Amniotic epithelial cell (primary cell): Measurements from ENCODE around the gene ZSCAN22.
A peak's percentile ranks its signal among the peaks of the same experiment; 100 is the strongest.
"Not testable (repeated sequence)": the region's sequence is repeated elsewhere in the genome, so short reads cannot be mapped to it uniquely, and the experiment has no call there.

Experiments used
- DNase-seq: peaks from one replicate; pipeline ENCODE4 v3.0.0-alpha.2; 2010; ENCODE audit warnings: low read depth

The ZSCAN22 gene

GRCh38 chr19:58318297-58318696 lies 8.5 kb upstream of the ZSCAN22 start:
- DNase-seq, result no peak

DNA sequence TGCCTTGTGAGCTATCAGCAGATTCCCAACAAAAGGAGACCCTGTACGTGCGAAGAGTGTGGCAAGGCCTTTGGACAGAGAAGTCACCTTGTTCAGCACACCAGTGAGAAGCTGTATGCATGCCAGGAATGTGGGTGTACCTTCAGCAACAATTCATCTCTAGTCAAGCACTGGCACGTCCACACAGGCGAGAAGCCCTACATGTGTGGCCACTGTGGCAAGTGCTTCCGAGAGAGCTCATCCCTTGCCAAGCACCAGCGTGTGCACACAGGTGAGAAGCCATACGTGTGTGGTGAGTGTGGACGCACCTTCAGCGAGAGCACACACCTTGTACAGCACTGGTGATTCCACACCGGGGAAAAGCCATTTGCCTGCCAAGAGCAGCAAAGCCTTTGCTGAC lies 7.6 kb upstream of the ZSCAN22 start:
- no peak for DNase-seq

DNA sequence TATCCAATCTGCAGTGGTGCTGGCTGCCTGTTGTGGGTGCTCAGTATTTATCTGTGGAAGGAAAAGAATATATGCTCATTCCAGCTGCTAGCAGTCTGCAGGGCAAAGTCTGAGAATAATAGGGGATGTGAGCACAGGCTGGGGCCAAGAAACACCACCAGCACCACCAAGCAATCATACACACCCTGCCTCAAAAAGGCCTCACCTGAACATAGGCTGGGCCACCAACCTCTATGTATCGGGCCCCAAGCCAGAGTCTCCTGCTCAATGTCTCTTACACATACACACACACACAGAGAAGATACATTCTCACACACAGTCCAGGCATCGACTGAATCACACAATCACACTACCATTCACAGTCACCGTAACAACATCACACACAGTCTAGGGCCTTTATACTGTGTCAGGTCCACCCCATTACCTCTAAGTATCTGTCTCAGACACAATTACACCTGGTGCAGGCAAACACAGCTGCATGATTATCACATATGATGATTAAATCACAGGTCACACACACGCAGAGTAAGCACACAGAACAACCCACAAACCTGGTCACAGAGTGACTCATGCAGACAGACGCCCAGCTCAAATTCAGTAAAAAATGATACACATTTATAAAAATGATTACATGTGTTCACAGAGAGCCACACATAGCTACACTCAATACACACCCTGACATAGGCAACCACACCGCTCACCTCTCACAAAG lies 1.3 kb upstream of the ZSCAN22 start:
- DNase-seq, result peak; percentile 16

- no peak for DNase-seq
Observed at GRCh38 chr19:58326501-58326913, 287 bp upstream of the ZSCAN22 start.

DNA sequence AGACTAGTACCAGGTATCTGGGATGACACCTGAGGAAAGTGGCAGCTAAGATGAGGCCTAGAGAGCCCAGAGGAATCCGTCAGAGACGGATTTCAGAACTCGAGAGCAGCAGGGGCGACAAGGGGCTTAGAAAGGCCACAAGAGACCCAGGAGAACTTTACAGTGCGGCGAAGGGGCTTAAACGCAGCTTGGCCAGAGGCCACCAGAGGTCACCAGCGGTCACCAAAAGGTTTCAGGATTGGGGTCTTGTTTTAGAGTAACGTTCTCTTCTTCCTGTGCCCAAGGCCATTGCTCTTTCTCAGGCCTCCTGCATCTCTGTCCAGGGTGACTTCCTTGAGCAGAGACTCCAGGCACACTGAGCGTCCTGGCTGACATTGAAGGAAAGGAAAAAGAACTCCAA lies 2.2 kb downstream of the ZSCAN22 start:
- no peak for DNase-seq

DNA sequence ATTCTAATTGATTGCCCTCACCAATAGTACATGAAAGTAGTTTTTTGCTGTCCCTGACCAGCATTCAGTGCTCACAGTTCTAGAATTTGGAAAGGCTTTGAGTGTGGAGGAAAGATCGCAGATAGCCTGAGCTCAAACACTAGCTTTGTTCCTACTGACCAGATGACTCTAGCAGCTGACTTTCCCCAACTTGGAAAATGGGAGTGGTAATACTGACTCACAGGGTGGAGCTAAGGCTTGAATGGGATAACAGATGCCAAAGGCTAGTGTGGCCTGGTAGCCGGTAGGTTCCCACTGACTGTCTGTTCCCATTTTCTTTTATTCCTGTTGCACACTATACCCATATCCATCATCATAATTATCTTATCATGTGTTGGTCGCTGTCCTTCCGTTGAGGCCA lies 3.7 kb downstream of the ZSCAN22 start:
- peak; percentile 64 for DNase-seq

GRCh38 chr19:58332697-58333096 lies 5.9 kb downstream of the ZSCAN22 start:
- no peak for DNase-seq

DNA sequence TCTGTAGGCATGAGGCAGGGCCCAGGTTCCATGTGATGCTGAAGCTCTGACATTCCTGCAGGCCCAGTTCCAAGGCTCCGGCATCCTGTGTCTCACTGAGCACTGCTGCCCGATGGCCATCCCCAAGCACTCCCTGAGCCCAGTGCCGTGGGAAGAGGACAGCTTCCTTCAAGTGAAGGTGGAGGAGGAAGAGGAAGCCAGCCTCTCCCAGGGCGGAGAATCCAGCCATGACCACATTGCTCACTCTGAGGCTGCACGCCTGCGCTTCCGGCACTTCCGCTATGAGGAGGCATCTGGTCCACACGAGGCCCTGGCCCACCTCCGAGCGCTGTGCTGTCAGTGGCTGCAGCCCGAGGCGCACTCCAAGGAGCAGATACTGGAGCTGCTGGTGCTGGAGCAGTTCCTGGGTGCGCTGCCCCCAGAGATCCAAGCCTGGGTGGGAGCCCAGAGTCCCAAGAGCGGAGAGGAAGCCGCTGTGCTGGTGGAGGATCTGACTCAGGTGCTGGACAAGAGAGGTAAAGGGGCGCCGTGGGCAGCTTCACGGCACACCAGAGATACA lies 8.0 kb downstream of the ZSCAN22 start:
- no peak for DNase-seq

DNA sequence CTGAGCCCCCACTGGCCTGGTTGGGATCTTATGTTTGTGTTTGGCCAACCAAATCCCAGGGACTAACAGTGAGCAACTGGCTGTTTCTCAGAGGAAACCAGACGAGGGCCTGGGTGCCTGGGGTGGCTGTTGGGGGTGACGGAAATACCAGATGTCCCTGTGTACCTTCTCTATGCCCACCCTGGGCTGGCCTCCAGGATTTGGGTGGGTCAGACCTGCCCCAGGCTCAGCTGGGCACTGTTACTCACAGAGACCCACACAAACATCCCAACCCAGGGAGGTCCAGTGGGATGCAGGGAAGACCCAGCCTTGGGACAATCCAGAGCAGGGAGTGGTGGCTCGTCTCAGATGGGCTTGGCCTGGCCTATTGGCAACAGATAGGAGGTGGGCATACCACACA lies 8.8 kb downstream of the ZSCAN22 start:
- DNase-seq, result no peak

DNA sequence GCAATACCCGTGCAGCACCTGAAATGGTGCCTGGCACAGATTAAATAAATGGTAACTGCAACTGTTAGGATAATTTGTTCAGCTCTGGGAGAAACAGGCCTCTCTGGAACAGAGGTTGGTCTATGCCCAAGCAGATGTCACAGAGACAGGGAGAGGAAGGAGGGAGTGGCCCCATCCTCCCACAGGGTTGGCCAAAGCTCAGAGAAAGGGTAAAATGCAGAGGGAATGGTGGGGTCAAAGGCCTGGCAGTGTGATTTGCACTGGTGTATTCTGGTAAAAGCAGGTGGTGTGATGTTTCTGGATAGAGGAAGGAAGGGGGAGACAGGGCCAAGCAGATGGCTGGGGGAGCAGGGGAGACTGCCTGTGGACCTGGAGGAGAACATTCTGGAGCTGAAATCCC lies 9.4 kb downstream of the ZSCAN22 start:
- DNase-seq, result no peak

GRCh38 chr19:58336820-58337219 lies 10.0 kb downstream of the ZSCAN22 start:
- no peak for DNase-seq

DNA sequence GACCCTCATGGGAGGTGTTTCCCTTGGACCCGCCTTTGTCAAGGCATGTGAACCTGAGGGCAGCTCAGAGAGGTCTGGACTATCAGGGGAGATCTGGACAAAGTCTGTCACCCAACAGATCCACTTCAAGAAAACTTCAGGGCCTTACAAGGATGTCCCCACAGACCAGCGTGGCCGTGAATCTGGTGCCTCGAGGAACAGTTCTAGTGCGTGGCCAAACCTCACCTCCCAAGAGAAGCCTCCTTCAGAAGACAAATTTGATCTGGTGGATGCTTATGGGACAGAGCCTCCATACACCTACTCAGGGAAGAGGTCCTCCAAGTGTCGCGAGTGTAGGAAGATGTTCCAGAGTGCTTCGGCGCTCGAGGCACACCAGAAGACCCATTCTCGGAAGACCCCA lies 11.5 kb downstream of the ZSCAN22 start:
- DNase-seq, result no peak

DNA sequence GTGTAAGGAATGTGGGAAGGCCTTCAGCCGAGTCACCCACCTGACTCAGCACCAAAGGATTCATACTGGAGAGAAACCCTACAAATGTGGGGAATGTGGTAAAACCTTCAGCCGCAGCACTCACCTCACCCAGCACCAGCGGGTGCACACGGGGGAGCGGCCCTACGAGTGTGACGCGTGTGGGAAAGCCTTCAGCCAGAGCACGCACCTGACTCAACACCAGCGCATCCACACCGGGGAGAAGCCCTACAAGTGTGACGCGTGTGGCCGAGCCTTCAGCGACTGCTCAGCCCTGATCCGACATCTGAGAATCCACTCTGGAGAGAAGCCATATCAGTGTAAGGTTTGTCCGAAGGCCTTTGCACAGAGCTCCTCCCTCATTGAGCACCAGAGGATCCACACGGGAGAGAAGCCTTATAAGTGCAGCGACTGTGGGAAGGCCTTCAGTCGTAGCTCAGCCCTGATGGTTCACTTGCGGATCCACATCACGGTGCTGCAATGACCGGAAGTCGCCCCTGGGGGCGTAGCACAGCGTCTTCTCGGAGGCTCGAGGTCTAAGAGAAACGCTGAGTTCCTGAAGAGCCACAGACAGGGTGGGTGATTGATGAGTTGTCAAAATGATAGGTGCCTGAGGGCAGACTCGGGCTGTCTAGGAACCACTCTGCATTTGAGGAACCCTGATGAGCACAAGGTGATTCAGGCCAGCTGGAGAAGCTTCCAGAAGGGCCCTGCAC lies 12.2 kb downstream of the ZSCAN22 start:
- DNase-seq, result no peak

GRCh38 chr19:58345558-58345957 lies 18.8 kb downstream of the ZSCAN22 start:
- DNase-seq, result no peak

DNA sequence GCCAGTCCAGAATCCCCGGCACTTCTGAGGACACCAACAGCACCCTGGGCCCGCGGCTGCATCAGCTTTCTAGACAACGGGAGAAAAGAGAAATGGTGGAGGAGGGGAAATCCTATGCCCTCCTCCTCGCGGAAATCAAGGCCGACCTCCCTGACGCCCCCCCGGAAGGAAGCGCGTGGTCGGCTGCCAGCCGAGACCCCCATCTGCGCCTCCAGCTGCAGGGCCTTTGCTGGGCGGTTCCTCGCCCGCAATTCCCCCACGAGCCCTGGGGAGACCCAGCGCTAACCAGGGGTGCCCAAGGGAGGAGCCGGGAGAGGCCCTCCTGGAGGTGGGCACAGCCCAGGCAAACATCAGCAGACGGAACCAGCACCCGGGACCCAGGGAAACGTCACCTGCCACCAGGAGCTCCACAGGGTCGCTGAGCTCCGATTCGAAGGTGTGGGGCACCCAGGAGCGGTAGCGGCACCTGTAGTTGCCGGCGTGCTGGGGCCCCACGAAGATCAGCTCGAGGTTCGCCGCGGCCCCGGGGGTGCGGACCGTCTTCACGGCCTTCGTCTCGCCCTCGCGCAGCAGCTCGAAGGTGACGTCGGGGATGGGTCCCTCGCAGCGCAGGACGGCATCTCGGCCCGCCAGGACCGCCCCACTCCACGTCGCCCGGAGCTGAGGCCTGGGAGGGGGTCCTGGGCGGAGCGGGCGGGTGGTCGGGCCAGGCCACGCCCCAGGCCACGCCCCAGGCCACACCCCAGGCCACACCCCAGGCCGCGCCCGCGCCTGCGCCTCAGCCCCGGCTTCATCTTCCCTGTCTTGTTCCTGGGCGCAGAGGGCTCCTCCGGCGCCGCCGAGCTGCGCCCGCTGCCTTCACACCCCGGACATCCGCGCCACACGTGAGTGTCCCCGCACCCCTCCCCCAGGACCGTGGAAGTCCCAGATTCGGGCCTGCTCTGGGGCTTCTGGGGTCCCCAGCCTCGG lies 20.5 kb downstream of the ZSCAN22 start:
- peak; percentile 36 for DNase-seq

GRCh38 chr19:58348080-58348479 lies 21.3 kb downstream of the ZSCAN22 start:
- DNase-seq, result not testable (repeated sequence)

GRCh38 chr19:58349590-58349989 lies 22.8 kb downstream of the ZSCAN22 start:
- DNase-seq, result no peak

- DNase-seq, result peak; percentile 13
Observed at GRCh38 chr19:58350001-58350861, 23.4 kb downstream of the ZSCAN22 start.

DNA sequence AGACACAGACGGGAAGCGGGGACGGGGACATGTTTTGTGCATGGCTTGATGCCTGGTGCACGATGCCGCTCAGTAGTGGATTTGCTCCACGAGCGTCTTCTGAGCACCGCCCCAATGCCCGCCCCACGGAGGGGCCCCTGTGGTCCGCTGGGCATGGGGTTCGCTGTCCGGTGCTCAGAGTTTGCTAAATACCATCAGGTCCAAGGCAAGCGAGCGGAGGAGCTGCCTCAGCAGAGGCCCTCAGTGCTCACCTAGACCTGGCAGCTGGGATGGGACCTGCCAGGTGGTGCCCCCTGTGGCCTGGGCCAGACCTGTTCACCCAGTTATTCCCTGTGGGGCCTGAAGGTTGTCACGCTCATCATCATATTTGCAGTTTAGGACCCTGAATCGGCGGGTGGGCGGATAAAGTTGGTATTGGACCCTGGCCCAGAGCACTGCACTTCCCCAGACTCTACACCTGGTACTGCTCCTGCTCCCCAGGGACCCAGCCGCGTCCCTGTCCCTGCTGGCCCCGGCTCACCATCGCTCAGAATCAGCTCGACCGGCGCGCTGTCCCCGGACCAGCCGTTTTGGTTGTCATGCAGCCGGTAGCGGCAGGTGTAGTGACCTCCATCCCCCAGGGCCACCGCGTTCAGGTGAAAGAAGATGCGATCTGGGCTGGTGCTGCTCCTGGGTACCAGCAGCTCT lies 24.2 kb downstream of the ZSCAN22 start:
- no peak for DNase-seq

GRCh38 chr19:58351558-58351878 lies 24.7 kb downstream of the ZSCAN22 start:
- DNase-seq, result no peak
